ENCODE measurements around the gene CDH4.

DNA sequence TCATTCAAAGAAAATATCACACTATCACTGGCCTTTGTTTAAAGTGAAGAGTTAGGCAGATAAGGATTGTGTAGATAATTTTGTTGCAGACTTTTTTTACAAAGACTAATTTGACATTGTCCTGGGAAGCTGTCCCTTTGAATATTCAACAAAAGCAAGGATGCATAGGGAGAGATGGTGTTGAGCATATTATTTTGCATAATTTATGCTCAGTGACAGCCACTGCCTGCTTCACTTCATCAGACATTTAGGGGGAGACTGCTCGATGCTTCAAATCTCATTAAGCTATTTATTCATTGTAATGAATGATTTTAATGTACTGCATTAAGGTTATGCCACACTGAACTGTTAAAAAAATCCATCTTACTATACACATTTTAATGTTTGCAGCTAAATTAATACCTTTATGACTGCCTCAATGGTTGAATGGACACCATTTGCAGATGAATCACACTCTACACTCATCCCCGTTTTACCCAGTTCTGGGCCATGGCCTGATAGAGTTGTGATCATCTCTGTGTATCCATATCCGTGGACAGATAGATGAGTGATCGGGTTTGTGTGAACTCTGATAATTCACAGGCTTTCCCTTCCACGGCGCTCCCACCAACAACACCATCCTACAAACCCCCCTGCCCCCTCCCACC, 128.0 kb downstream of the CDH4 start:
- TF ChIP-seq POLR2A (IDR thresholded peaks at IDR 0.05; ENCODE audit: low read length) (no peak), GATA1 (IDR thresholded peaks at IDR 0.05; ENCODE audit: low read depth, low read length) (no peak)
